Suprapubic skin (tissue), 4 donors: ENCODE data around the gene PLIN4. TPM values are rescaled to one million over a fixed set of nuclear protein-coding genes. Genes with fewer than 3 reads are reported as not detected.

Experiments used
- DNase-seq, 2 donors: peaks; one replicate each; pipeline ENCODE4 v3.0.0-alpha.2; 2019; ENCODE audit warnings: low spot score in 2 of 2
- H3K27ac ChIP-seq: fragments of 200-600 bp; sonication (generic); one replicate; pipeline ENCODE4 v1.5.1; 2019
- H3K27me3 ChIP-seq: fragments of 200-600 bp; sonication (generic); one replicate; pipeline ENCODE4 v1.5.1; 2019
- H3K36me3 ChIP-seq: fragments of 200-600 bp; sonication (generic); one replicate; pipeline ENCODE4 v1.5.1; 2019
- H3K4me1 ChIP-seq: fragments of 200-600 bp; sonication (generic); one replicate; pipeline ENCODE4 v1.5.1; 2019
- H3K4me3 ChIP-seq: fragments of 200-600 bp; sonication (generic); one replicate; pipeline ENCODE4 v1.5.1; 2019; ENCODE audit warnings: mild to moderate bottlenecking
- H3K9me3 ChIP-seq: fragments of 200-600 bp; sonication (generic); one replicate; pipeline ENCODE4 v1.5.1; 2019
- EP300 ChIP-seq: sonication (generic); formaldehyde crosslinking; IDR thresholded peaks from one replicate; pipeline ENCODE4 v1.6.1; 2017; ENCODE audit warnings: antibody characterized with exemption
- POLR2A ChIP-seq, 2 donors: fragments of 450-650 bp; IDR thresholded peaks; one replicate each; pipeline ENCODE4 v1.6.1; 2017; ENCODE audit warnings: antibody characterized with exemption in 2 of 2, mild to moderate bottlenecking in 2 of 2, moderate library complexity in 2 of 2
- POLR2AphosphoS5 ChIP-seq, 3 donors: sonication (generic); formaldehyde crosslinking; IDR thresholded peaks; one replicate each; pipeline ENCODE4 v1.6.1; 2017; ENCODE audit warnings: antibody characterized with exemption in 3 of 3
- WGBS: methylation state at CpG from one replicate; pipeline ENCODE4 v1.1.5; 2018; 5-methylcytosine and 5-hydroxymethylcytosine counted together
- total RNA-seq, 4 donors: library from RNA; depleted of rRNA; stranded (reverse); fragments of >200 nt; gene quantifications; one replicate each; pipeline ENCODE4 v1.1.0, GENCODE V29; 2016
- TF ChIP-seq, protein P1 (sequence below), 2 donors: fragments of 200-600 bp in 1 of 2; fragments of 450-650 bp in 1 of 2; sonication (generic) in 1 of 2; IDR thresholded peaks; one replicate each; pipeline ENCODE4 v1.5.1; 2016 to 2019; ENCODE audit warnings: antibody characterized with exemption in 2 of 2, mild to moderate bottlenecking in 1 of 2, moderate library complexity in 1 of 2

PLIN4 gene
- total RNA-seq, 4 donors from 2014 or later: 12.4 to 38.3 (median 19.3) TPM

DNA sequence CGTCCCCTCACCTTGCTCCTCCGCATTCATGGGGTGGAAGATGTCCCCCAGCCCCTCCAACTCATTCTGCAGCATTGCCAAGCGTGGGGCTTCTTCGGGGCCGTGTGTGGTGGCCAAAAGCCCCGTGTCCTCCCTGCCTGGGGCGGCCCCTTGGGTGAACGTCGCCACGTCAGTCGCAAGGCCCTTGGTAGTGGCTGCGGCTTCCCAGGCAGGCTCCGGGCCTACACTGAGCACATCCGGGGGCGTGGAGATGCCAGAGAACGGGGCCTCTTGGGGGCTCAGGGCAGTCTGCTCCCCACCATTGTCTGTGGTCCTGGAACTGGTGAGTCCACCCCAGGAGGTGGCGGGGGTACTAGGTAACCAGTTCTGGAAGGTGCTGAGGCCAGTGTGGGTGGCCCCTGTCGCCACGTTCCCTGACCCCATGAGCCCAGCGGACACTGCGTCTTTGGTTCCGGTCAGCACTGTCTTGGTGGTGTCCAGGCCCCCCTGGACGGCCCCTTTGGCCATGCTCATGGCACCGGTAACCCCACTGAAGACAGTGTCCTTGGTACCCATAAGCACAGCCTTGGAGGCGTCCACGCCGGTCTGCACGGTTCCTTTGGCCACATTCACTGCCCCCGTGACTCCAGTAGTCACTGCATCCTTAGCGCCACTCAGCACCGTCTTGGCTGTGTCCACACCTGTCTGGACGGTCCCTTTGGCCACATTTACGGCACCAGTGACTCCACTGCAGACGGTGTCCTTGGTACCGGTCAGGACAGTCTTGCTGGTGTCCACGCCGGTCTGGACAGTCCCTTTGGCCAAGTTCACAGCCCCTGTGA, 7.6 kb downstream of the PLIN4 start:
- H3K36me3 ChIP-seq: peaks cover 5% of the 10 kb centered on the region
- no peaks in the 10 kb centered on the region for H3K27me3 ChIP-seq
- no peaks in the 10 kb centered on the region for H3K9me3 ChIP-seq

DNA sequence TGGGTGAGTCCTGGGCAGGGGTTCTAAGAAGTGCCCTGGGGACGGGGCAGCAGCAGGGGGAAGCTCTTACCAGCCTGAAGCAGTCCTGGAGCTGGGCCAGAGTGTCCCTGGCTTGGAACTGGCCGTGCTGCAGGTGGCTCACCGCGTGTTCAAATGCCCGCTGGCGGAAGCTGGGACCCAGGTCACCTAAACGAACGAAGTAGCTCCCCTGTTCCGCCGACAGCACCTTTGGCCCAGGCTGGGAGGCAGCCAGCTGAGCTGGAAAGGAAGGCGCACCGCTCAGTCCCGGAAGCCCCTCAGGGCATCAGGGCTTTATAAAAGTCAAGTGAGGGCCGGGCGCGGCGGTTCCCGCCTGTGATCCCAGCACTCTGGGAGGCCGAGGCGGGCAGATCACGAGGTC, 9.6 kb downstream of the PLIN4 start:
- H3K4me1 ChIP-seq: no peaks in the 10 kb centered on the region
- H3K27ac ChIP-seq: no peak overlapping the region
- no peaks in the 10 kb centered on the region for H3K27me3 ChIP-seq
- 90% methylated on average over 5 of the region's 21 CpGs for WGBS
- peak in 1 of 2 donors; percentile 78 for DNase-seq
- peaks cover 18% of the 10 kb centered on the region for H3K36me3 ChIP-seq
- no peaks in the 10 kb centered on the region for H3K9me3 ChIP-seq
- TF ChIP-seq EP300: no peak
- TF ChIP-seq POLR2A (IDR thresholded peaks at IDR 0.05): no peak
- TF ChIP-seq POLR2AphosphoS5 (IDR thresholded peaks at IDR 0.05): no peak
- TF ChIP-seq, protein P1, sequence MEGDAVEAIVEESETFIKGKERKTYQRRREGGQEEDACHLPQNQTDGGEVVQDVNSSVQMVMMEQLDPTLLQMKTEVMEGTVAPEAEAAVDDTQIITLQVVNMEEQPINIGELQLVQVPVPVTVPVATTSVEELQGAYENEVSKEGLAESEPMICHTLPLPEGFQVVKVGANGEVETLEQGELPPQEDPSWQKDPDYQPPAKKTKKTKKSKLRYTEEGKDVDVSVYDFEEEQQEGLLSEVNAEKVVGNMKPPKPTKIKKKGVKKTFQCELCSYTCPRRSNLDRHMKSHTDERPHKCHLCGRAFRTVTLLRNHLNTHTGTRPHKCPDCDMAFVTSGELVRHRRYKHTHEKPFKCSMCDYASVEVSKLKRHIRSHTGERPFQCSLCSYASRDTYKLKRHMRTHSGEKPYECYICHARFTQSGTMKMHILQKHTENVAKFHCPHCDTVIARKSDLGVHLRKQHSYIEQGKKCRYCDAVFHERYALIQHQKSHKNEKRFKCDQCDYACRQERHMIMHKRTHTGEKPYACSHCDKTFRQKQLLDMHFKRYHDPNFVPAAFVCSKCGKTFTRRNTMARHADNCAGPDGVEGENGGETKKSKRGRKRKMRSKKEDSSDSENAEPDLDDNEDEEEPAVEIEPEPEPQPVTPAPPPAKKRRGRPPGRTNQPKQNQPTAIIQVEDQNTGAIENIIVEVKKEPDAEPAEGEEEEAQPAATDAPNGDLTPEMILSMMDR (IDR thresholded peaks at IDR 0.05): no peak
- H3K4me3 ChIP-seq: no peak overlapping the region

More for the DNA sequence above, 7.6 kb downstream of the PLIN4 start:
- WGBS: 82% methylated on average over 33 of the region's 37 CpGs
- Histone ChIP-seq H3K4me1 (no peaks in the 10 kb centered on the region), H3K27ac (no peak overlapping the region), H3K4me3 (no peak overlapping the region)
- no peak for DNase-seq
- TF ChIP-seq POLR2A (IDR thresholded peaks at IDR 0.05): no peak
- TF ChIP-seq EP300: no peak
- TF ChIP-seq, protein P1 (IDR thresholded peaks at IDR 0.05): no peak
- TF ChIP-seq POLR2AphosphoS5 (IDR thresholded peaks at IDR 0.05): no peak

- H3K27ac ChIP-seq: no peak overlapping the region
- TF ChIP-seq POLR2AphosphoS5 (IDR thresholded peaks at IDR 0.05): no peak
- TF ChIP-seq, protein P1 (IDR thresholded peaks at IDR 0.05): no peak
- no peak for TF ChIP-seq POLR2A (IDR thresholded peaks at IDR 0.05)
- TF ChIP-seq EP300: no peak
- no peaks in the 10 kb centered on the region for H3K9me3 ChIP-seq
- H3K4me1 ChIP-seq: no peaks in the 10 kb centered on the region
- no peak for DNase-seq
- peaks cover 27% of the 10 kb centered on the region for H3K36me3 ChIP-seq
- WGBS: 77% methylated on average over 17 of the region's 17 CpGs
- no peaks in the 10 kb centered on the region for H3K27me3 ChIP-seq
- no peak overlapping the region for H3K4me3 ChIP-seq
These were observed 10.5 kb downstream of the PLIN4 start for GRCh38 chr19:4507804-4508203.

DNA sequence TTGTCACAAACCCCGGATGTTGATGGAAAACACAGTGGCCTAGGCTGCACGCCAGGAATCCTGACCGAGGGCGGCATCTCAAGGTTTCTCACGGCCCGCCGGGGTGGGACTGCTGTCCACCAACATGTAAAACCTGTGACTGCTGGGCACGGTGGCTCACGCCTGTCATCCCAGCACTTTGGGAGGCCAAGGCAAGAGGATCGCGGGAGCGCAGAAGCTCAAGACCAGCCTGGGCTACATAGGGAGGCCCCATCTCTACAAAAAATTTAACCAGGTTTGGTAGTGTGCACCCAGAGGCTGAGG, 11.2 kb downstream of the PLIN4 start:
- WGBS: 91% methylated on average over 9 of the region's 12 CpGs
- Histone ChIP-seq H3K27me3 (no peaks in the 10 kb centered on the region), H3K27ac (no peak overlapping the region), H3K36me3 (peaks cover 34% of the 10 kb centered on the region), H3K9me3 (no peaks in the 10 kb centered on the region), H3K4me3 (no peak overlapping the region), H3K4me1 (no peaks in the 10 kb centered on the region)
- DNase-seq: no peak
- TF ChIP-seq POLR2A (IDR thresholded peaks at IDR 0.05) (no peak), EP300 (no peak), POLR2AphosphoS5 (IDR thresholded peaks at IDR 0.05) (no peak)
- TF ChIP-seq, protein P1 (IDR thresholded peaks at IDR 0.05): no peak

GRCh38 chr19:4506449-4507149, 11.7 kb downstream of the PLIN4 start:
- DNase-seq: no peak
- 84% methylated on average over 10 of the region's 17 CpGs for WGBS
- Histone ChIP-seq H3K27me3 (no peaks in the 10 kb centered on the region), H3K27ac (no peak overlapping the region), H3K9me3 (no peaks in the 10 kb centered on the region), H3K4me1 (no peaks in the 10 kb centered on the region), H3K36me3 (peaks cover 39% of the 10 kb centered on the region), H3K4me3 (no peak overlapping the region)
- TF ChIP-seq POLR2A (IDR thresholded peaks at IDR 0.05) (no peak), POLR2AphosphoS5 (IDR thresholded peaks at IDR 0.05) (no peak), EP300 (no peak)
- TF ChIP-seq, protein P1 (IDR thresholded peaks at IDR 0.05): no peak
